ENCODE measurements around the gene UGT8. TPM values are rescaled to one million over a fixed set of nuclear protein-coding genes. Genes with fewer than 3 reads are reported as not detected.

UGT8 gene, protein sequence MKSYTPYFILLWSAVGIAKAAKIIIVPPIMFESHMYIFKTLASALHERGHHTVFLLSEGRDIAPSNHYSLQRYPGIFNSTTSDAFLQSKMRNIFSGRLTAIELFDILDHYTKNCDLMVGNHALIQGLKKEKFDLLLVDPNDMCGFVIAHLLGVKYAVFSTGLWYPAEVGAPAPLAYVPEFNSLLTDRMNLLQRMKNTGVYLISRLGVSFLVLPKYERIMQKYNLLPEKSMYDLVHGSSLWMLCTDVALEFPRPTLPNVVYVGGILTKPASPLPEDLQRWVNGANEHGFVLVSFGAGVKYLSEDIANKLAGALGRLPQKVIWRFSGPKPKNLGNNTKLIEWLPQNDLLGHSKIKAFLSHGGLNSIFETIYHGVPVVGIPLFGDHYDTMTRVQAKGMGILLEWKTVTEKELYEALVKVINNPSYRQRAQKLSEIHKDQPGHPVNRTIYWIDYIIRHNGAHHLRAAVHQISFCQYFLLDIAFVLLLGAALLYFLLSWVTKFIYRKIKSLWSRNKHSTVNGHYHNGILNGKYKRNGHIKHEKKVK
- total RNA-seq = 1.2 TPM
- long read RNA-seq, full-length matches to known transcripts = 3 of 3 reads
- long read RNA-seq, partial matches to known transcripts = 0 of 3 reads
- long read RNA-seq, other reads (novel, unspliced or antisense) = 0 of 3 reads

DNA sequence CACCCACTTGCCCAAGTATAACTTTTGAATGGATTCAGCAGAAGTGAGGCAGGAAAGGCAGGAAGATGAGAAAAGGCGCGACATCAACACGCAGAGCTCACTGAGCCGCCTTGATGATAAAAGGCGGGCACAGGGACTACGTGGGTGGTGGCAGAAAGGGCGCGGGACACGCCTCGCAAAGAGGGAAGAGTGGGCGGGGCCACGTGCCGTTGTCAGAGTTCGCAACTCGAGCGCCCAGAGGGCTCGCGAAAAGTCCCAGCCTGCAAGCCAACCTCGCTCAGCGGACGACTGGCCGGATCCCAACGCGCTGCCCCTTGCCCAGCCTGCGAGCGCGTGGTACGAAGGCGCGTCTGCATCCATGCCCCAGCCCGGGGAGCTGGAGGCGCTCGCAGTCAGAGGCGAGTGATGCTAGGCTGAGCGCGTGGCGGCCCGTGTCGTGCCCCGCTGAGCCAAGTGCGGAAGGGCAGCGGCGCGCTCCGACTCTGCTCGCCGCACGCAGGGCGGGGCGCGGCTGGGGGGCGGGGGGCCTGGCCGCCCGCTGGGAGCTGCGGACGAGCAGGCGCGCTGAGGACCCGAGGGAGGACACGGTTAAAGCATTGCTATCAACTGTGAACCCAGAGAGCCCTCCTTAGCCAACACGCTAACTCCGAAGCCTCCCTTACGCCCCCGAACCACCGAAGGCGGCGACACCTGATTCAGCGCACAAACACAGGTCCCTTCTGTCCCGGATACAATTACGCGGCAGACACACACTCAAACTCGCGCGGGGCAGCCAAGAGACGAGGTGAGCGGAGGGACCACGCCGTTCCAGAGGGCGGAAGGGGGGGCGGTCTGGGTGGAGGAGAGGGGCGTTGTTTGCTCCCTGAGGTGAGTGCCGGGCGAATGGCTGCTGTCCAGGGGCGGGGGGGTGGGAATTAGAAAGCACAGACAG lies at the start of gene UGT8:
Gene UGT8 (plus strand): TSS at position 617 of the 931 bp plus-strand sequence. CDS start 24,074 bp downstream, outside the sequence.
- peaks cover 34% of the 10 kb centered on the region for H3K27me3 ChIP-seq (ENCODE audit: low read depth)
- intact Hi-C loops (cut with DNase I) = no loop called here
- H3K9me3 ChIP-seq = no peaks in the 10 kb centered on the region
- DNase-seq (peak; percentile 69), ATAC-seq (peak; percentile 81 to 86)
- peak within 1 kb of the TSS; percentile 55 for H3K4me3 ChIP-seq
- H3K4me1 ChIP-seq = peaks cover 6% of the 10 kb centered on the region
- H3K36me3 ChIP-seq = no peaks in the 10 kb centered on the region
- no peak within 1 kb of the TSS for H3K27ac ChIP-seq
- TF ChIP-seq, protein P1, sequence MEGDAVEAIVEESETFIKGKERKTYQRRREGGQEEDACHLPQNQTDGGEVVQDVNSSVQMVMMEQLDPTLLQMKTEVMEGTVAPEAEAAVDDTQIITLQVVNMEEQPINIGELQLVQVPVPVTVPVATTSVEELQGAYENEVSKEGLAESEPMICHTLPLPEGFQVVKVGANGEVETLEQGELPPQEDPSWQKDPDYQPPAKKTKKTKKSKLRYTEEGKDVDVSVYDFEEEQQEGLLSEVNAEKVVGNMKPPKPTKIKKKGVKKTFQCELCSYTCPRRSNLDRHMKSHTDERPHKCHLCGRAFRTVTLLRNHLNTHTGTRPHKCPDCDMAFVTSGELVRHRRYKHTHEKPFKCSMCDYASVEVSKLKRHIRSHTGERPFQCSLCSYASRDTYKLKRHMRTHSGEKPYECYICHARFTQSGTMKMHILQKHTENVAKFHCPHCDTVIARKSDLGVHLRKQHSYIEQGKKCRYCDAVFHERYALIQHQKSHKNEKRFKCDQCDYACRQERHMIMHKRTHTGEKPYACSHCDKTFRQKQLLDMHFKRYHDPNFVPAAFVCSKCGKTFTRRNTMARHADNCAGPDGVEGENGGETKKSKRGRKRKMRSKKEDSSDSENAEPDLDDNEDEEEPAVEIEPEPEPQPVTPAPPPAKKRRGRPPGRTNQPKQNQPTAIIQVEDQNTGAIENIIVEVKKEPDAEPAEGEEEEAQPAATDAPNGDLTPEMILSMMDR (IDR thresholded peaks at IDR 0.05) = no peak

DNA sequence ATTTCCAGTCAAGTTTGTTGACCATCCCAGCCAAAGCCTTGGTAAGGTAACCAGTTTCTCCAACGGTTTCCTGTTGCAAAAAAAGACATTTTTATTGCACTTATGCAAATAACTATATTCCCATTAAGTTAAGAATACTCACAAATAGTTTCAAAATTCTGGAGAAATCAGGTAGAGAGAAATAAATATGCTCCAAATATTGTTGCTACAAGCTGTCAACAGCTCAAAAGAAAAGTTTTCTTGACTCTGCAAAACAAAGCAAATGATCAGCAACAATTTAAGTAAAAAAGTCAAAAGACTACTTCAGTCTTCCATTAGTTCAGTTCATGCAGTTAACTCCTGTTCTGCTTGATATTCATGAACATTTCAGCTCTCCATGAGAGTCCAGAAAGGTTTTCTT lies 49.0 kb upstream of the UGT8 start:
- Histone ChIP-seq H3K9me3 (peaks cover 5% of the 10 kb centered on the region), H3K36me3 (no peaks in the 10 kb centered on the region), H3K4me3 (no peak overlapping the region), H3K27ac (no peak overlapping the region), H3K27me3 (ENCODE audit: low read depth) (no peaks in the 10 kb centered on the region), H3K4me1 (no peaks in the 10 kb centered on the region)
- ATAC-seq (no peak), DNase-seq (no peak)
- intact Hi-C loops (cut with DNase I) = no loop called here
- TF ChIP-seq, protein P1 (IDR thresholded peaks at IDR 0.05) = no peak

DNA sequence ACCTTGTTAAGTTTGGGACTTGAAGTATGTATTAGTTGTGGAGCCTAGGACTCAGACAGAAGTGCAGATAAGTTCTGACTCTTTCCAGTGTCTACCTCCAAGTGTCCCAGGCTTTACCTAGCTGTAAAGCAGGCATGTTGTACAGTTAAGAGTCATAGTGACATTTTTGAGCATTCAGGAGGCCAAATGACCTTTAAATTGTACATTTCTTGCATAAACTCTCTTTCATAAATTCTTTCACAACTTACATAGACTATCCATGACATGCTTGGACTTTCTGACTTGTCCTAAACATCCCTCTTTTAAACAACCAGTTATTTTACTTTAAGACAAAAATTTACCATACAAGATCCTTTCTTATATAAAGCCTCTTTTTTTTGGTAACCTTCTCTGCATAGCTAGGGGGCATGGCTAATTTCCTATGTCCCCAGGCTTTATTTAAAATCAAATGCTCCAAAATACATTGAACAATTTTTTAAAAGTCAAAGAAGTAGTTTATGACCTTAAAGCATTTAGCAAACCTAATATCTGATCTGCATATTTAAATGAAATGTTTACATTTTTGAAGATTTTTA lies 40.1 kb upstream of the UGT8 start:
- no peaks in the 10 kb centered on the region for H3K36me3 ChIP-seq
- H3K9me3 ChIP-seq = peaks cover 3% of the 10 kb centered on the region
- no peaks in the 10 kb centered on the region for H3K27me3 ChIP-seq (ENCODE audit: low read depth)
- H3K27ac ChIP-seq = no peak overlapping the region
- no peak overlapping the region for H3K4me3 ChIP-seq
- intact Hi-C loops (cut with DNase I) = no loop called here
- ATAC-seq = no peak
- DNase-seq = no peak
- no peaks in the 10 kb centered on the region for H3K4me1 ChIP-seq
- TF ChIP-seq, protein P1 (IDR thresholded peaks at IDR 0.05) = no peak

DNA sequence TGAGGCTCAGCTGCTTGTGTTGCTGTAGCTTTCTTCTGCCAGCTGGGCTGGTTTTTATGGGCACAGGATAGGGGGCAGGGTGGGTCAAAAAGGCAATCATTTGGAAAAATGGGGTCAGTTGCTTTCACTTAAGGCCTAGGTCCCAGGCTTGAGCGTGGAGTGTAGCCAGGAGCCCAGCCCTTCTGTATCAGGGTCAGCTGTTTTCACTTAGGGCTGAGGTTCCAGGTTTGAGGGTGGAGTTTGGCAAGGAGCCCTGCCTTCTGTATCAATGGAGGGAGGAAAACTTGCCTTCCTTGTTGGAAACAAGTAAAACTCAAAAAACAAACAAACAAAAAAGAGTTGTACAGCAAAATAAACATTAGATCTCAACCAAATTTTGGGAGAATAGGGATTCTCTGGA lies 37.0 kb upstream of the UGT8 start:
- ATAC-seq (no peak), DNase-seq (no peak)
- intact Hi-C loops (cut with DNase I) = no loop called here
- no peaks in the 10 kb centered on the region for H3K36me3 ChIP-seq
- no peak overlapping the region for H3K27ac ChIP-seq
- H3K9me3 ChIP-seq = peaks cover 3% of the 10 kb centered on the region
- no peaks in the 10 kb centered on the region for H3K4me1 ChIP-seq
- TF ChIP-seq, protein P1 (IDR thresholded peaks at IDR 0.05) = no peak
- H3K27me3 ChIP-seq (ENCODE audit: low read depth) = no peaks in the 10 kb centered on the region
- H3K4me3 ChIP-seq = no peak overlapping the region

All from lower lobe of right lung (tissue), 2 donors.